OCI-LY1 (cell line): ENCODE data around the gene NOP16.

Experiments used
- H2AFZ ChIP-seq: fragments of 200-600 bp; sonication (generic), shearing (Covaris generic); 2 replicates; pipeline ENCODE4 v1.6.0; 2014; ENCODE audit warnings: antibody characterized with exemption, mild to moderate bottlenecking, low read length
- H3F3A ChIP-seq: fragments of 200-600 bp; sonication (generic), shearing (Covaris generic); 2 replicates; pipeline ENCODE4 v1.6.0; 2014; ENCODE audit warnings: mild to moderate bottlenecking, antibody characterized with exemption, low read length, moderate library complexity; ENCODE audit not compliant: insufficient read depth
- H3K27ac ChIP-seq: fragments of 200-600 bp; sonication (generic); 2 replicates; pipeline ENCODE4 v1.5.1; 2014; ENCODE audit warnings: low read length, mixed run types, mild to moderate bottlenecking, low read depth; ENCODE audit not compliant: poor library complexity, severe bottlenecking
- H3K27me3 ChIP-seq: fragments of 200-600 bp; sonication (generic); 2 replicates; pipeline ENCODE4 v1.6.0; 2014; ENCODE audit warnings: antibody characterized with exemption, mild to moderate bottlenecking, low read length, moderate library complexity; ENCODE audit not compliant: insufficient read depth
- H3K36me3 ChIP-seq: fragments of 200-600 bp; sonication (generic); 2 replicates; pipeline ENCODE4 v1.6.1; 2014; ENCODE audit warnings: mild to moderate bottlenecking, antibody characterized with exemption, low read length, moderate library complexity, mixed read lengths; ENCODE audit not compliant: insufficient read depth
- H3K4me1 ChIP-seq: fragments of 200-600 bp; sonication (generic); 2 replicates; pipeline ENCODE4 v1.5.1; 2014; ENCODE audit warnings: mild to moderate bottlenecking, low read length, moderate library complexity; ENCODE audit not compliant: insufficient read depth, severe bottlenecking
- H3K4me2 ChIP-seq: fragments of 200-600 bp; sonication (generic), shearing (Covaris generic); 2 replicates; pipeline ENCODE4 v1.6.1; 2014; ENCODE audit warnings: low read length
- H3K4me3 ChIP-seq: fragments of 200-600 bp; sonication (generic); 2 replicates; pipeline ENCODE4 v1.5.1; 2014; ENCODE audit warnings: low read length, low read depth, mild to moderate bottlenecking, mixed read lengths; ENCODE audit not compliant: poor library complexity, severe bottlenecking
- H3K79me2 ChIP-seq: fragments of 200-600 bp; shearing (Covaris generic); 2 replicates; pipeline ENCODE4 v1.6.1; 2016; ENCODE audit warnings: mixed run types, low read length, mixed read lengths; ENCODE audit not compliant: insufficient read depth
- H3K9ac ChIP-seq: fragments of 200-600 bp; sonication (generic), shearing (Covaris generic); 2 replicates; pipeline ENCODE4 v1.6.1; 2014; ENCODE audit warnings: mild to moderate bottlenecking, low read length, mixed read lengths
- H3K9me2 ChIP-seq: fragments of 200-600 bp; sonication (generic), shearing (Covaris generic); 2 replicates; pipeline ENCODE4 v1.6.1; 2014; ENCODE audit warnings: low read depth, mild to moderate bottlenecking, low read length, mixed read lengths
- H3K9me3 ChIP-seq: fragments of 200-600 bp; shearing (Covaris generic); 2 replicates; pipeline ENCODE4 v1.6.1; 2014; ENCODE audit warnings: low read length, mixed read lengths
- H4K20me1 ChIP-seq: fragments of 200-600 bp; sonication (generic), shearing (Covaris generic); 2 replicates; pipeline ENCODE4 v1.6.0; 2016; ENCODE audit warnings: mild to moderate bottlenecking, low read length; ENCODE audit not compliant: insufficient read depth
- EZH2 ChIP-seq: fragments of 200-600 bp; sonication (generic), shearing (Covaris generic); IDR thresholded peaks from 2 replicates; pipeline ENCODE4 v1.8.0; 2017; ENCODE audit warnings: borderline replicate concordance, mixed run types, mild to moderate bottlenecking, antibody characterized with exemption, low read length, moderate library complexity, mixed read lengths
- TF ChIP-seq, protein P1 (sequence below): fragments of 200-600 bp; sonication (generic), shearing (Covaris generic); IDR thresholded peaks from 2 replicates; pipeline ENCODE4 v1.5.1; 2017; ENCODE audit warnings: mild to moderate bottlenecking, antibody characterized with exemption, low read length, moderate library complexity, mixed read lengths

NOP16 gene

GRCh38 chr5:176341325-176342157 lies 46.9 kb downstream of the NOP16 start:
- H3K36me3 ChIP-seq, result peaks cover 28% of the 10 kb centered on the region
- H3K9ac ChIP-seq, result no peak overlapping the region
- no peak overlapping the region for H3K4me2 ChIP-seq
- H3K4me3 ChIP-seq, result no peak overlapping the region
- H3F3A ChIP-seq, result no peaks in the 10 kb centered on the region
- no peak for TF ChIP-seq EZH2
- TF ChIP-seq, protein P1, sequence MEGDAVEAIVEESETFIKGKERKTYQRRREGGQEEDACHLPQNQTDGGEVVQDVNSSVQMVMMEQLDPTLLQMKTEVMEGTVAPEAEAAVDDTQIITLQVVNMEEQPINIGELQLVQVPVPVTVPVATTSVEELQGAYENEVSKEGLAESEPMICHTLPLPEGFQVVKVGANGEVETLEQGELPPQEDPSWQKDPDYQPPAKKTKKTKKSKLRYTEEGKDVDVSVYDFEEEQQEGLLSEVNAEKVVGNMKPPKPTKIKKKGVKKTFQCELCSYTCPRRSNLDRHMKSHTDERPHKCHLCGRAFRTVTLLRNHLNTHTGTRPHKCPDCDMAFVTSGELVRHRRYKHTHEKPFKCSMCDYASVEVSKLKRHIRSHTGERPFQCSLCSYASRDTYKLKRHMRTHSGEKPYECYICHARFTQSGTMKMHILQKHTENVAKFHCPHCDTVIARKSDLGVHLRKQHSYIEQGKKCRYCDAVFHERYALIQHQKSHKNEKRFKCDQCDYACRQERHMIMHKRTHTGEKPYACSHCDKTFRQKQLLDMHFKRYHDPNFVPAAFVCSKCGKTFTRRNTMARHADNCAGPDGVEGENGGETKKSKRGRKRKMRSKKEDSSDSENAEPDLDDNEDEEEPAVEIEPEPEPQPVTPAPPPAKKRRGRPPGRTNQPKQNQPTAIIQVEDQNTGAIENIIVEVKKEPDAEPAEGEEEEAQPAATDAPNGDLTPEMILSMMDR, result no peak
- H3K27ac ChIP-seq, result no peak overlapping the region
- no peaks in the 10 kb centered on the region for H3K4me1 ChIP-seq
- no peaks in the 10 kb centered on the region for H3K9me2 ChIP-seq
- H2AFZ ChIP-seq, result no peak overlapping the region
- H3K9me3 ChIP-seq, result no peaks in the 10 kb centered on the region
- no peaks in the 10 kb centered on the region for H3K79me2 ChIP-seq
- H3K27me3 ChIP-seq, result no peaks in the 10 kb centered on the region
- no peaks in the 10 kb centered on the region for H4K20me1 ChIP-seq

- Histone ChIP-seq H3K4me2 (no peak overlapping the region), H3K27ac (no peak overlapping the region), H3K36me3 (peaks cover 7% of the 10 kb centered on the region; the same call in 1 of the 2 replicates), H3F3A (no peaks in the 10 kb centered on the region), H2AFZ (no peak overlapping the region), H3K4me1 (no peaks in the 10 kb centered on the region), H3K4me3 (no peak overlapping the region), H3K27me3 (no peaks in the 10 kb centered on the region), H3K9ac (no peak overlapping the region), H3K9me3 (no peaks in the 10 kb centered on the region), H3K79me2 (no peaks in the 10 kb centered on the region), H3K9me2 (no peaks in the 10 kb centered on the region), H4K20me1 (no peaks in the 10 kb centered on the region)
- no peak for TF ChIP-seq EZH2
- TF ChIP-seq, protein P1, result no peak
Measured at GRCh38 chr5:176339304-176339703, 49.1 kb downstream of the NOP16 start.

DNA sequence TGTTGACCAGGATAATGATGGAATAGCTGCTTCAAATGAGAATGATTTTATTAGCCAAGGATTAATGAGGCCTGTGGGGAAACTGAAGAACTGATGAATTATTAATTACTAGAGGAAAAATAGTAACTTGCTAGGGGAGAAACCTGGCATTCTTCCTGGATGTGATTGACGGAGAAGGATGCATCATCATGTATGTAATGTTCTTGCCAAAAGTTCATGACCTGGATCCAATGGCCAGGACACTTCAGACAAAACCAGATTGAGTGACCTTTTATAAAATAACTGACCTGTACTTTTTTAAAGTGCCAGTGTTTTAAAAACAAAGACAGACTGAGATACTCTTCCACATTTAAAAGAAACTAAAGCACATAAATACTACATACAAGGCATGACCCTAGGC lies 50.5 kb downstream of the NOP16 start:
- Histone ChIP-seq H3K4me3 (no peak overlapping the region), H3K9ac (no peak overlapping the region), H2AFZ (no peak overlapping the region), H4K20me1 (no peaks in the 10 kb centered on the region), H3K79me2 (no peaks in the 10 kb centered on the region), H3K9me3 (no peaks in the 10 kb centered on the region), H3K9me2 (no peaks in the 10 kb centered on the region), H3F3A (no peaks in the 10 kb centered on the region), H3K4me1 (no peaks in the 10 kb centered on the region), H3K4me2 (no peak overlapping the region), H3K27me3 (no peaks in the 10 kb centered on the region), H3K27ac (no peak overlapping the region), H3K36me3 (peaks cover 7% of the 10 kb centered on the region; the same call in 1 of the 2 replicates)
- TF ChIP-seq, protein P1, result no peak
- TF ChIP-seq EZH2, result no peak
